GM23338 (cell line): ENCODE results near the gene PTPRO. TPM values are rescaled to one million over a fixed set of nuclear protein-coding genes. Genes with fewer than 3 reads are reported as not detected.

ENCODE experiments used
- ATAC-seq: fragments of 200-7000 bp; cut with Tn5 transposase; 3 replicates; pipeline ENCODE4 v1.9.1; 2020
- DNase-seq: peaks from one replicate; pipeline ENCODE4 v3.0.0-alpha.2; 2015; ENCODE audit warnings: low spot score
- H2AFZ ChIP-seq: fragments of 200-600 bp; sonication (generic); 2 replicates; pipeline ENCODE4 v1.8.0; 2016; ENCODE audit warnings: antibody characterized with exemption, mild to moderate bottlenecking, moderate library complexity
- H3F3A ChIP-seq: fragments of 200-600 bp; sonication (generic); replicated peaks from 2 replicates; pipeline ENCODE4 v1.8.0; 2017; ENCODE audit warnings: antibody characterized with exemption, mixed run types, low read depth
- H3K27ac ChIP-seq: fragments of 200-600 bp; sonication (generic); 2 replicates; pipeline ENCODE4 v1.6.1; 2016; ENCODE audit warnings: low read depth
- H3K27me3 ChIP-seq: fragments of 200-600 bp; sonication (generic); 2 replicates; pipeline ENCODE4 v1.8.0; 2016; ENCODE audit warnings: mild to moderate bottlenecking, mixed run types, moderate library complexity; ENCODE audit not compliant: insufficient read depth
- H3K36me3 ChIP-seq: fragments of 200-600 bp; sonication (generic); 2 replicates; pipeline ENCODE4 v1.8.0; 2016; ENCODE audit warnings: mild to moderate bottlenecking; ENCODE audit not compliant: insufficient read depth
- H3K4me1 ChIP-seq: fragments of 200-600 bp; sonication (generic); 2 replicates; pipeline ENCODE4 v1.8.0; 2016; ENCODE audit warnings: mild to moderate bottlenecking, moderate library complexity; ENCODE audit not compliant: insufficient read depth
- H3K4me2 ChIP-seq: fragments of 200-600 bp; sonication (generic); 2 replicates; pipeline ENCODE4 v1.7.1; 2017; ENCODE audit warnings: mixed run types
- H3K4me3 ChIP-seq: fragments of 200-600 bp; sonication (generic); 2 replicates; pipeline ENCODE4 v1.6.1; 2016; ENCODE audit warnings: mixed run types
- H3K79me2 ChIP-seq: fragments of 200-600 bp; sonication (generic); replicated peaks from 2 replicates; pipeline ENCODE4 v1.8.0; 2017; ENCODE audit warnings: mild to moderate bottlenecking; ENCODE audit not compliant: insufficient read depth
- H3K9me2 ChIP-seq: fragments of 200-600 bp; sonication (generic); 2 replicates; pipeline ENCODE4 v1.8.0; 2017; ENCODE audit not compliant: insufficient read depth
- H4K20me1 ChIP-seq: fragments of 200-600 bp; sonication (generic); replicated peaks from 2 replicates; pipeline ENCODE4 v1.8.0; 2017; ENCODE audit warnings: mild to moderate bottlenecking; ENCODE audit not compliant: insufficient read depth
- H3K27ac Mint-ChIP-seq: 2 replicates; pipeline ENCODE4 v1.8.0; 2020; ENCODE audit warnings: inconsistent platforms, mild to moderate bottlenecking, moderate library complexity, mixed read lengths
- H3K27me3 Mint-ChIP-seq: 3 replicates; pipeline ENCODE4 v1.8.0; 2022; ENCODE audit warnings: low read depth, mild to moderate bottlenecking, moderate library complexity, mixed read lengths, inconsistent platforms; ENCODE audit not compliant: insufficient read depth, poor library complexity
- H3K36me3 Mint-ChIP-seq: 3 replicates; pipeline ENCODE4 v1.8.0; 2021; ENCODE audit warnings: low read depth, mild to moderate bottlenecking, inconsistent platforms, moderate library complexity, mixed read lengths
- H3K4me1 Mint-ChIP-seq: 3 replicates; pipeline ENCODE4 v1.8.0; 2020; ENCODE audit warnings: mild to moderate bottlenecking, inconsistent platforms, mixed read lengths
- H3K4me3 Mint-ChIP-seq: 3 replicates; pipeline ENCODE4 v1.8.0; 2021; ENCODE audit warnings: moderate library complexity, mild to moderate bottlenecking, inconsistent platforms, mixed read lengths
- H3K9me3 Mint-ChIP-seq: 3 replicates; pipeline ENCODE4 v1.8.0; 2020; ENCODE audit warnings: moderate library complexity, mild to moderate bottlenecking, inconsistent platforms, mixed read lengths
- CREB1 ChIP-seq: fragments of 250-450 bp; sonication (Bioruptor Pico); IDR thresholded peaks from 2 replicates; pipeline ENCODE4 v1.5.0; 2020; ENCODE audit warnings: low read depth, mild to moderate bottlenecking, moderate library complexity
- EZH2 ChIP-seq: fragments of 200-600 bp; sonication (generic); IDR thresholded peaks from one replicate; pipeline ENCODE4 v1.8.0; 2017; ENCODE audit warnings: antibody characterized with exemption, mild to moderate bottlenecking, low read depth; ENCODE audit not compliant: unreplicated experiment
- EZH2phosphoT487 ChIP-seq: fragments of 200-600 bp; sonication (generic); IDR thresholded peaks from one replicate; pipeline ENCODE4 v1.8.1; 2018; ENCODE audit warnings: antibody characterized with exemption; ENCODE audit not compliant: unreplicated experiment
- JUNB ChIP-seq: IDR thresholded peaks from one replicate; pipeline ENCODE4 v1.6.1; 2016; ENCODE audit warnings: antibody characterized with exemption; ENCODE audit not compliant: unreplicated experiment
- STAT1 ChIP-seq: IDR thresholded peaks from one replicate; pipeline ENCODE4 v1.6.1; 2016; ENCODE audit warnings: antibody characterized with exemption; ENCODE audit not compliant: unreplicated experiment
- ZNF114 ChIP-seq: fragments of 250-450 bp; sonication (Bioruptor Pico); IDR thresholded peaks from 2 replicates; pipeline ENCODE4 v1.5.0; 2020; ENCODE audit warnings: mild to moderate bottlenecking, moderate library complexity
- ZNF331 ChIP-seq: fragments of 250-450 bp; sonication (Bioruptor Pico); IDR thresholded peaks from 2 replicates; pipeline ENCODE4 v1.5.0; 2020; ENCODE audit warnings: low read depth, mild to moderate bottlenecking, moderate library complexity
- ZNF462 ChIP-seq: fragments of 250-450 bp; sonication (Bioruptor Pico); IDR thresholded peaks from 2 replicates; pipeline ENCODE4 v1.5.0; 2020; ENCODE audit warnings: mild to moderate bottlenecking, moderate library complexity
- polyA plus RNA-seq: library from polyadenylated mRNA; unstranded; fragments of >200 nt; fragmentation: Nextera tagmentation; extraction: Ambion mirVana; gene quantifications from 2 replicates; pipeline ENCODE4 v1.2.1, GENCODE V29; 2016
- total RNA-seq: library from RNA; depleted of rRNA; stranded (reverse); fragments of >200 nt; shearing (Covaris generic); gene quantifications from 2 replicates; pipeline ENCODE4 v1.2.3, GENCODE V29; 2014
- TF ChIP-seq, protein P1 (sequence below), 2 experiments: fragments of 200-600 bp in 1 of 2; sonication (generic) in 1 of 2; conservative IDR thresholded peaks; 2 replicates each; pipeline versions ENCODE4 v1.5.1 to v1.6.1; 2016 to 2017; ENCODE audit warnings: antibody characterized with exemption in 2 of 2, low read depth in 2 of 2, mild to moderate bottlenecking in 2 of 2, moderate library complexity in 1 of 2
- TF ChIP-seq, protein P2 (sequence below): IDR thresholded peaks from one replicate; pipeline ENCODE4 v1.6.1; 2018; ENCODE audit warnings: antibody characterized with exemption; ENCODE audit not compliant: unreplicated experiment

Gene PTPRO
- total and polyA plus RNA-seq, 2 experiments from 2014 or later, result 1.4 to 1.5 TPM

DNA sequence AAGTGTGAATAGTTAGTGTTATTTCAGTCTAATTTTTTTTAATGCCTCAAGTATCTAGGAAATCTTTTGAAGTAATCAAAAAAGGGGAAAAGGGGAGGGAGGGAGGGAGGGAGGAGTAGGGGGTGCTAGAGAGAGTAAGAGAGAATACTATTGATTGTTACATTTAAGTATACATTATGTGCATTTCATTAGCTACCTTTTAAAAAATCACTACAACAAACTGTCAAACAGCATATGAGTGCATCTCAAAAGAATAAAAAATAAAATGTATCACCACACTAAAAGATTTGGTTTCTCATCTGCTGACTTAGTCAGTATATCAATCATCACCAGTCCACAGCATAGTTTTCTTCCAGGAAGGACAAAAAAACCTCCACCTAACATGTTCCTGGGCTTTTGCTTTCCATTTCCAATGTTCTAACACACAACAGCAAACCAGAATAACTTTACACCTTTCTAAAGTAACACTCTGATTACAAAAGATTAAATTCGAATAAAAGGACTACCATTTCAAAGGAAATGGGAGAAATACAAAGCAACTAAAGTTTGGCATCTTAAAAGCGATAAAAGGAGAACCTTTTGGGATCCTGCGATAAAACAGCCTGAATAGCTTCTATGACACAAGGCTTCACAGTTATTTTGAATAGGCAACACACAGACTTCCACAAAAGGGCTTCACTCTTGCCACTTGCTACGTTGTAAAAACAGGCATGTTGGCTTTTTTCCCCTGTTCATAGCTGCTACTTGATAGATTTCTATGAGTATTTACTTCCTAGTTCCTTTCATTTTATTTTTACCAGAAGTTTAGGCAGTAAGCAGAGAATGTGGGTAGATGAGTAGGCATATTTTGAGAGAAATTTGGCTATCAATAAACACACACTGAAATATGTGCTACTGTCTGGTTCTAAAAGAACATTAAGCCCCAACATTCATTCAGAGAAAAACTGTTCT, 306.0 kb downstream of the PTPRO start:
- no peak overlapping the region for H2AFZ ChIP-seq
- H3K27ac ChIP-seq, result no peak overlapping the region
- Mint-ChIP-seq H3K27ac (no peak overlapping the region), H3K9me3 (no peaks in the 10 kb centered on the region), H3K4me1 (peaks cover 22% of the 10 kb centered on the region), H3K36me3 (no peaks in the 10 kb centered on the region), H3K4me3 (no peak overlapping the region), H3K27me3 (no peaks in the 10 kb centered on the region)
- ATAC-seq (no peak), DNase-seq (no peak)
- H3K9me2 ChIP-seq, result no peaks in the 10 kb centered on the region
- H3F3A ChIP-seq, result no peaks in the 10 kb centered on the region
- H3K4me2 ChIP-seq, result no peak overlapping the region
- no peaks in the 10 kb centered on the region for H3K27me3 ChIP-seq
- H4K20me1 ChIP-seq, result no peaks in the 10 kb centered on the region
- TF ChIP-seq, protein P1, sequence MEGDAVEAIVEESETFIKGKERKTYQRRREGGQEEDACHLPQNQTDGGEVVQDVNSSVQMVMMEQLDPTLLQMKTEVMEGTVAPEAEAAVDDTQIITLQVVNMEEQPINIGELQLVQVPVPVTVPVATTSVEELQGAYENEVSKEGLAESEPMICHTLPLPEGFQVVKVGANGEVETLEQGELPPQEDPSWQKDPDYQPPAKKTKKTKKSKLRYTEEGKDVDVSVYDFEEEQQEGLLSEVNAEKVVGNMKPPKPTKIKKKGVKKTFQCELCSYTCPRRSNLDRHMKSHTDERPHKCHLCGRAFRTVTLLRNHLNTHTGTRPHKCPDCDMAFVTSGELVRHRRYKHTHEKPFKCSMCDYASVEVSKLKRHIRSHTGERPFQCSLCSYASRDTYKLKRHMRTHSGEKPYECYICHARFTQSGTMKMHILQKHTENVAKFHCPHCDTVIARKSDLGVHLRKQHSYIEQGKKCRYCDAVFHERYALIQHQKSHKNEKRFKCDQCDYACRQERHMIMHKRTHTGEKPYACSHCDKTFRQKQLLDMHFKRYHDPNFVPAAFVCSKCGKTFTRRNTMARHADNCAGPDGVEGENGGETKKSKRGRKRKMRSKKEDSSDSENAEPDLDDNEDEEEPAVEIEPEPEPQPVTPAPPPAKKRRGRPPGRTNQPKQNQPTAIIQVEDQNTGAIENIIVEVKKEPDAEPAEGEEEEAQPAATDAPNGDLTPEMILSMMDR (conservative IDR thresholded peaks at IDR 0.05; ENCODE audit: low read depth in 2 of 2), result no peak
- TF ChIP-seq ZNF331 (CRISPR knock-in tag) (no peak), EZH2 (no peak), EZH2phosphoT487 (no peak), CREB1 (no peak), STAT1 (no peak), ZNF114 (CRISPR knock-in tag) (no peak), ZNF462 (no peak), JUNB (no peak)
- TF ChIP-seq, protein P2, sequence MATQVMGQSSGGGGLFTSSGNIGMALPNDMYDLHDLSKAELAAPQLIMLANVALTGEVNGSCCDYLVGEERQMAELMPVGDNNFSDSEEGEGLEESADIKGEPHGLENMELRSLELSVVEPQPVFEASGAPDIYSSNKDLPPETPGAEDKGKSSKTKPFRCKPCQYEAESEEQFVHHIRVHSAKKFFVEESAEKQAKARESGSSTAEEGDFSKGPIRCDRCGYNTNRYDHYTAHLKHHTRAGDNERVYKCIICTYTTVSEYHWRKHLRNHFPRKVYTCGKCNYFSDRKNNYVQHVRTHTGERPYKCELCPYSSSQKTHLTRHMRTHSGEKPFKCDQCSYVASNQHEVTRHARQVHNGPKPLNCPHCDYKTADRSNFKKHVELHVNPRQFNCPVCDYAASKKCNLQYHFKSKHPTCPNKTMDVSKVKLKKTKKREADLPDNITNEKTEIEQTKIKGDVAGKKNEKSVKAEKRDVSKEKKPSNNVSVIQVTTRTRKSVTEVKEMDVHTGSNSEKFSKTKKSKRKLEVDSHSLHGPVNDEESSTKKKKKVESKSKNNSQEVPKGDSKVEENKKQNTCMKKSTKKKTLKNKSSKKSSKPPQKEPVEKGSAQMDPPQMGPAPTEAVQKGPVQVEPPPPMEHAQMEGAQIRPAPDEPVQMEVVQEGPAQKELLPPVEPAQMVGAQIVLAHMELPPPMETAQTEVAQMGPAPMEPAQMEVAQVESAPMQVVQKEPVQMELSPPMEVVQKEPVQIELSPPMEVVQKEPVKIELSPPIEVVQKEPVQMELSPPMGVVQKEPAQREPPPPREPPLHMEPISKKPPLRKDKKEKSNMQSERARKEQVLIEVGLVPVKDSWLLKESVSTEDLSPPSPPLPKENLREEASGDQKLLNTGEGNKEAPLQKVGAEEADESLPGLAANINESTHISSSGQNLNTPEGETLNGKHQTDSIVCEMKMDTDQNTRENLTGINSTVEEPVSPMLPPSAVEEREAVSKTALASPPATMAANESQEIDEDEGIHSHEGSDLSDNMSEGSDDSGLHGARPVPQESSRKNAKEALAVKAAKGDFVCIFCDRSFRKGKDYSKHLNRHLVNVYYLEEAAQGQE, result no peak
- no peak overlapping the region for H3K4me3 ChIP-seq
- H3K4me1 ChIP-seq, result peaks cover 14% of the 10 kb centered on the region; the same call in 1 of the 2 replicates
- H3K79me2 ChIP-seq, result no peaks in the 10 kb centered on the region
- no peaks in the 10 kb centered on the region for H3K36me3 ChIP-seq
